Hindlimb muscle (tissue), 1 donor: ENCODE data around the gene BAG5. TPM values are rescaled to one million over a fixed set of nuclear protein-coding genes. Genes with fewer than 3 reads are reported as not detected.
"Not testable (repeated sequence)": the region's sequence is repeated elsewhere in the genome, so short reads cannot be mapped to it uniquely, and the experiment has no call there.

Experiments used
- DNase-seq: peaks from one replicate; pipeline ENCODE4 v3.0.0-alpha.2; 2013
- polyA plus RNA-seq: library from polyadenylated mRNA; unstranded; fragments of 120-200 nt; gene quantifications from one replicate; pipeline ENCODE4 v1.2.1, GENCODE V29; 2013; ENCODE audit not compliant: insufficient read length

BAG5 gene
- polyA plus RNA-seq, 1 donor: 17.8 TPM

DNA sequence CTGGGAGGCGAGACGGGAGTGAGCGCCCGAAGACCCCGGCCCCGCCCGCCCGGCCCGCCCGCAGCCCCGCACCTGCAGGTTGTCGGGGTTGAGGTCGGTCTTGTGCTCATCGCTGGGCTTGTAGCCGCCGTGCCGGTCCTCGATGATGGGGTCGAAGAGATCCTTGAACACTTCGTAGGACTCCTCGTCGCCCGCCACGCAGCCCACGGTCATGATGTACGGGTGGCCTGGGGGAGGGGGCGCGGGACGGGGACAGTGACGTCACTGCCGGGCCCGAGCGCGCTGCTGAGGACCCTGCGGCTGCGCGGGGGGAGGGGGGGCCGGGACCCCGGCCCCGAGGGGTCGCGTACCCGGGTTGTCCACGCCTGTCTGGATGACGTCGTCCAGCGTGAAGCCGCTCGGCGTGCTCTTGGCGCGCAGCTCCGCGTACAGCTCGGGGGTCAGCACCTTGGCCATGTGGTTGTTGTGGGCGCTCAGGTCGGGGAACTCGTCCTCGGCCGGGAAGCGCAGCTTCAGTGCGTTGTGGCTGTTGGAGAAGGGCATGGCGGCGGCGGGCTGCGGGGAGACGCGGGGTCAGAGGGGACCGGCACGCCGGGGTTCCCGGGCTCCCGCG is 40.4 kb downstream of the BAG5 start:
- DNase-seq: no peak

DNA sequence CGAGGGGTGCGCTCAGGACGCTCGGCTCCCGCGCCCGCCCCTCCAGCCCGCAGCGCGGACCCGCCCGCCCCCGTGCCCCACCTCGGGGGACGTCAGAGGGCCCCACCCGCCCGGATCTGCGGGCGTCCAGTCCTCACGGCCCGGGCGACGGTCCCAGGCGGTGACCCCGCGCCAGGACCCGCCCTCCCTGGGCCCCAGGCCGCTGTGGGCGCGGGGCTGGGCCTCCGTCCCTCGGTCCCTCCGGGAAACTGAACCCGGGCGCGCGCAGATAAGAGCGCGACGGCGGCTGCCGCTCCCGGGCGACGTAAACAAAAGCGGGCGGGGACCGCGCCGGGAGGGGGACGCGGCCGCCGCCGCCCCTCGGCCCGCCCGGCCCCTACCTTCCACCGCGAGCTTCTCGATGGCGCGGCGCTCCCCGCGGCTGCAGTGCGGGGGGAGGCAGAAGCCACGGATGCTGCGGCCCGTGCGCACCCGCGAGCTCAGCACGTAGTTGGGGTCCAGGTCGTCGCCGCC is 41.0 kb downstream of the BAG5 start:
- DNase-seq: no peak

DNA sequence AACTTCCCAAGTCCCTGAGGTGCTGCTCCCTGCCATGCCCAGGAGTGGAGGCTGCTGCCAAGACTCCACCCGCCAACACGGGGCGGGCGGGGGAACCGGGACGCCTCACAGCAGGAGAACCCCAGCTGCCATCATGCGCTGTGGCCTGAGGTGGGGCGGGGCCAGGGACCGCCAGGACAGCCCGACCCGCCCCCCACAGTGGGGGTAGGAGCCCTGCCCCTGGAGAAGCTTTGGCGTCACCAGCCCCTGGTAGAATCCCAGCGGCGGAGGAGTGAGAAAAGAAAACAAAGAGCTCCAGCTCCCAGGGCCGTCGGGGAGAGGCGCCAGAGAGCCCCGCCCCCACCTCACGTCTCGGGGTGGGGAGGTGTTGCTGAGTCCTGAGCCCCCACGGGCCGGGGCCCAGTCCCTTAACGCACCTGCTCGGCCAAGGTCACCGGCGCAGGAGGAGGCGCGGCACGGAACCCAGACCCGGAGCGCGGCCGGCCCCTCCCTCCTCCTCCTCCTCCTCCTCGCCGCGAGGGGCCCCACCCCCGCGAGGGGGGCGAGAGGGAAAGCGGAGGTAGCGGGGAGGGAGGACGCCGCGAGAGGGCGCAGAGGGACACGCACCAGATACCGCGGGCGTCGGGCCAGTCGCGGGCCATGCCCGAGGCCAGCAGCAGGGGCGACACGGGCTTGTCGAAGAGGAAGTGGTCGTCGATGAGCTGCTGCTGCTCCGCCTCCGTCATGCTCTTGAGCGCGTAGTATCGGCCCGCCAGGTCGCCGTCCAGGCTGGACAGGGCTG is 41.6 kb downstream of the BAG5 start:
- peak; percentile 67 for DNase-seq

DNA sequence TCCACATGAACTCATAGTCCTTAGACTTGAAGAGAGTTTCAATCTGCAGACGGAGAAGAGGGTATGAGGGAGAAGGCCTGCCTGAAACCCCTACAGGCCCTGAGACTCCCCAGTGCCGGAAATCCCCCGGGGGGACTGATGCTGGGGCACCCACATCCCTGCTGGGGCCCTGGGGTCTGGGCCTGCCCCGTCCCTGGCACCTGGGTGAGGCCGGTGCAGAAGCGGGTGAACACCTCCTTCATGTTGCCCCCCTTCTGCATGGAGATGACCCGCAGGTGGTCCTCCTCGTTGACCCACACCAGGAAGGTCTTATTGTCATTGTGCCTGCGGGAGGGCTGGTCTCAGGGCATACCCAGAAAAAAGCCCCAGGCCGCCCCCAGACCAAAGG is 42.2 kb downstream of the BAG5 start:
- no peak for DNase-seq

DNA sequence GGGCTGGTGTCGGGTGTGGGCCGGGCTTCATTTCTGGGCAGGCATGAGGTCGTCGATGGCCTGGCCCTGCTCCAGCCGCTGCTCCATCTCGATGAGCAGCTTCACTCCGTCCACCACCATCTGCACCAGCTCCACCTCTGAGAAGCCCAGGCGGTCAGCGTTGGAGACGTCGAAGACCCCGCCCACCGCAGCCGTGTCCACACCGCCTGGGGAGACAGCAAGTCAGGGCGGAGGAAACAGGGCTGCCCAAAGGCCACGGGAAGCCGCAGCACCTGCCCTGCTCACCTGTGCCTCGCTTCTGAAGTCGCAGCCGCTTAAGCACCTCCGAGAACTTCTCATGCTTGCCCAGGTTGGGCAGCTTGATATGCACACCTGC is 42.6 kb downstream of the BAG5 start:
- DNase-seq: no peak

DNA sequence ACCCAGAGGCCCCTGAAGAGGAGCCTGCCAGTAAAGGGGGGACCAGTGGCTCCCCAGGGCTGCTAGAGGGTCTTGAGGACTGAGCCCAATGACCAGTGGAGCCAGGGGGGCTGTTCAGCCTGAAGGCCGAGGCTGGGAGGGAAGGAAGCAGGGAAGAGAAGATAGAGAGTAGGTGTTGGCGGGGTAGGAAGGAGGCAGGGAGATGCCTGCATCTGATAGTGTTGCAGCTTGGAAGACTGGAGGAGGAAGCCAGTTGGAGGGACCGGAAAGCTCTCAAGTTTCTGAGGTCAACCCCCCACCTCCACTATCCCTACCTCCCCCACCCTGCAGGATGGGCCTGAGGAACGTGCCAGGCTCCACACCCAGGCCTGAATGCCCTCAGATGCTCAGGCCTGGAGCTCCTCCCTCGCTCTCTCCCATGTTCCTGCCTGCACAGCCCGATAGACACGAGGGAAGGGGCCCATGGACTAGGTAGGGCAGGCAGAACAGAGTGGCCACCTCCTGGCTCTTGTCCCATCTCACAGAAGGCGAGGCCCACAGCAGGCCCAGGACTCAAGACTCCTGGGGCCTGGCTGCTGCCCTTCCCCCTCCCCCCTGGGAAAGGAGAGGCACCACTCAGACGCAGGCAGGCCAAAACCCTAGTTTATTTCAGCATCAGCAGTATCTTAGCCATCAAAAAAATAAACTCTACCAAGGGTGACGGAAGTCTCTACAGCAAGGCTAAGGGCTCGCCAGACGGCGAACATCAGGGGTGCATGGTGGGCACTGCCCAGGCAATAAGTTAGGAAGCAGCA is 43.2 kb downstream of the BAG5 start:
- no peak for DNase-seq

DNA sequence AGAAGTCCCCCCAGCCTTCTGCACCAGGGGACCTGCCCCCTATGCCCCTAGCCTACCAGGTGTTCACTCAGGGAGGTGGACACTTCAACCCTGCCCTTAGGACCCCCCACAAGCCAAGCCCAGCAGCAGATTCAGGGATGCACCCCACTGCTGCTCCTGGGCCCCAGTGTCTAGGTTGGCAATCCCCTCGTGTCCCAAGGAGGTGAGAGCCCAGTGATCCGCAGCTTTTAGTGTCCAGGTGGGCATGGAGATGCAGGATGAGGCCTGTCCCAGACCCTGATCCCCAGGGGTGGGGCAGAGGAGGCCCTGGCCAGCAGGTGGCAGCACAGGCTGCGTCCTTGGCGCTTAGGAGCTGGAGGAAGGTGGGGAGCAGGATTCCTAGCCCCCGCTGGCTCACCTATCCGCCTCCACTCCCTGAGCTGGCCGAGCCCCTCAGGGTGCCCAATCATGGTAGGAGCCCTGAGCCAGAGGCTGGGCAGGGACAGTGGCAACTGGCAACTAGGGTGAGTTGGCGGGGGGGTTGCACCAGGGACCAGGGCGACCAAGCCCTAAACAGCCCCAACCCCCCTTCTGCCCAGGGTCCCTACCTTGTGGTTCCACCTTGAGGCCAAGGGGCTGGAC is 43.9 kb downstream of the BAG5 start:
- DNase-seq: no peak

DNA sequence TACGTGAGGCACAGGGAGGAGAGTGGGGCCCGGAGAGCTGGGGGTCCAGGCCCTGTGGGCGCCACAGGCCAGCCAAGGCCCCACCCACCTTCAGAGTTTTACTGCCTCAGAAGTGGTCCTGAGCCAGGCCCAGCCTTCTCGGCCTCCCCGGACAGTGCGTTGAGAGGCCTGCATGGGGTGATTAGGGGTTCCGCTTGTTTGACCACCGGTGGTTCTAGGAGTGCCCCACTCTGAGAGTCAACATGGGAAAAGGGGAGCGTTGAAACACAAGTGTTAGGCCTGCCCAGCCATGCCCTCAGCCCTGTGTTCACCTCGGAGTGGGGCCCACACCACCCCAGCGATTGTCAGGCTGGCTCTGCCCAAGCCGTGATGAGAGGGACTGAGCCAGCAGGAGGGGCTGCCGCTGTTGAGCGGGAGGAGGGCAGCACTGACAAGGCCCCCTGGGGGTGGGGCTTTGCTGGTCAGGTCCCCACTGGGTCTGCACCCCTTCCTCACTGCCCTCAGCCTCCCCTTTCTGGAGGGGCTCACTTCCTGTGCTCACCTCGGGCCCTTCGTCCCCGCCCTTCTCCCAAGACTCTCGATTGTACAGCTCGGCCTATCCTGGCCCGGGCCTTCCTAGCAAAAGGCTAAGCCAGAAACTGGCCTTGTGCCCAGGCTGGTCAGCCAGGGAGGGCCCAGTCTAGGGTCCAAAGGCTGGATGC is 44.6 kb downstream of the BAG5 start:
- DNase-seq: no peak

DNA sequence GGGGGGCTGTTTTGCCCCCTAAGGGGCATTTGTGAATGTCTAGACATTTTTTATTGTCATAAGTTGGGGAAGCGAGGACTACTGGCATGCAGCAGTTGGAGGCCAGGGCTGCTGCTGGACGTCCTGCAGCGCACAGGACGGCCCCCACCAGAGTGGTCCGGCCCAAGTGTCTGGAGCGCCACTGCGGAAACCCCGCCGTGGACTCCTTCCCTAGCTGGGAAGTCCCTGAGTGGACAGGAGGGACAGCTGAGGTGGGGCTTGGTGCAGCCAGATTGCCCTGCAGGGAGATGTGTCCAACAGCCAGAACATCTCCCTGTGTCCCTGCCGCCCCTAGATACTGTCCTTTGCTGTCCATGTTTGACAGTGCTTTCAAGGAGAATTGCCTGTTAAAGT is 45.3 kb downstream of the BAG5 start:
- no peak for DNase-seq

DNA sequence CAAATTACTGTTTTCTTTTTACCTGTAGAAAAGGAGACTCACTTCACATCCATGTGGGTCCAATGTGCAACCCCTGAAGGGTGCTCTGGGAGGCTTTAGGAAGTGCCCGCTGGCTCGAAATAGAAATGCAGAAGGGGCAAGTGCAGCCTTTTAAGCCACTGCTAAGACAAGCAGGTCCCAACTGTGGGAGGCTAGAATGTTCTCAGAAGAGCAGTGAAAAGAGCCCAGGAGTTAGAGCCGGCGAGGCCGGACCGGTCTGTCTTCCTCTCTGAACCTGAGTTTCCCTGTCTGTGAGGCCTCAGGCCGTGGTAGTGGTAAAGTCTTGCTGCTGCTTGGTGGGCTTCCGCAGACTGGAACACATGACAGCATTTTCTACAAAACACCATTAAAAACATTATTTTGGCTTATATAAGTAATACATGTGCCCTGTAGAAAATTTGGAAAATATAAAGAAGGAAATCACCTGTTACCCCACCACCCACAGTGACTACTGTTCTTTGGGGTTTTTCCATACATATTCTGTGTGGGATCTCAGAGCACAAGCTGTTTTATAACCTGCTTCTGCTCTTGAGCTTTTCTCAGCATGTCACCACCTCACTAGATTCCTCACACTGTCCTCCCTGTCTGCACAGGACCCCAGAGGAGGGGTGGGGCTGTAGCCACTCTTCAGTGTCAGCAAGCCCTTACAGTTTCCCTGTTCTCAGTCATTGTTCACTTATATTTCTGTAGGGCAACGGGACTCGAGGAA is 45.9 kb downstream of the BAG5 start:
- DNase-seq: no peak

DNA sequence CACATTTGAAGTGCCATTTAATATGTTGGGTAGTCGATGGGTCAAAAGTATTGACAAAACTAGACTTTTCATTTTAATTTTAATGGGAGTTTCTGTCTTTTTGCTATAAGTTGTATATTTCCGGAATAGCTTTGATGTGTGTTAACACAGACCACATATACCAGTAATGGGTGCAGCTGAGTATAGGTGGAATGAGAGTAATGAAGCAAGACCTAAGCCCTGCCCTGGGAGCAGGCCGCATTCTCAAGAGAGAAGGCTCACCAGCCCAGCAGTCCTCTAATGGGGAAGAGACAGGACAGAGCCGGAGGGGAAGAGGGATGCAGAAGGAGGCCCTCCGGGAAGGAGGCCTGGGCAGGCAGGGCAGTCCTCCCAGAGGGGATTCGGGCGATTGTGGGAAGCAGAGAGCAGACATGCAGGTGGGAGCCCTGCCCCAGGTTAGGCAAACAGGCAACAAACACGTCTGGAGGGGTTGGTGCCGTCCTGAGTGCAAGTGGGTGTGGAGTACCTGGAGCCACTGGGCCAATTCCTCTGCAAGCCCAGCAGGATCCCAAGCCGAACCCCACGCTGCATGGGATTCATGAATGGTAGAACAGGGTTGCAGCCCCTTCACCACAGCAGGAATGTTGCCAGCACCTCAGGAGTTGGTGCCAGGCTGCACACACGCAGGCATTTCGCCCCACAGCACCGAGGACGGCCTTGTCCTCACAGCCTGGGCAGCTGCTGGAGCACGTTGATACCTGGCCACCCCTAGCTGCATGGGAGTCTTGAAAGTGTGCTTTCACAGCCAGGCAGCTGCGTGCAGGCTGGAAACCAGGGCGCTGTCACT is 47.6 kb downstream of the BAG5 start:
- DNase-seq: no peak

DNA sequence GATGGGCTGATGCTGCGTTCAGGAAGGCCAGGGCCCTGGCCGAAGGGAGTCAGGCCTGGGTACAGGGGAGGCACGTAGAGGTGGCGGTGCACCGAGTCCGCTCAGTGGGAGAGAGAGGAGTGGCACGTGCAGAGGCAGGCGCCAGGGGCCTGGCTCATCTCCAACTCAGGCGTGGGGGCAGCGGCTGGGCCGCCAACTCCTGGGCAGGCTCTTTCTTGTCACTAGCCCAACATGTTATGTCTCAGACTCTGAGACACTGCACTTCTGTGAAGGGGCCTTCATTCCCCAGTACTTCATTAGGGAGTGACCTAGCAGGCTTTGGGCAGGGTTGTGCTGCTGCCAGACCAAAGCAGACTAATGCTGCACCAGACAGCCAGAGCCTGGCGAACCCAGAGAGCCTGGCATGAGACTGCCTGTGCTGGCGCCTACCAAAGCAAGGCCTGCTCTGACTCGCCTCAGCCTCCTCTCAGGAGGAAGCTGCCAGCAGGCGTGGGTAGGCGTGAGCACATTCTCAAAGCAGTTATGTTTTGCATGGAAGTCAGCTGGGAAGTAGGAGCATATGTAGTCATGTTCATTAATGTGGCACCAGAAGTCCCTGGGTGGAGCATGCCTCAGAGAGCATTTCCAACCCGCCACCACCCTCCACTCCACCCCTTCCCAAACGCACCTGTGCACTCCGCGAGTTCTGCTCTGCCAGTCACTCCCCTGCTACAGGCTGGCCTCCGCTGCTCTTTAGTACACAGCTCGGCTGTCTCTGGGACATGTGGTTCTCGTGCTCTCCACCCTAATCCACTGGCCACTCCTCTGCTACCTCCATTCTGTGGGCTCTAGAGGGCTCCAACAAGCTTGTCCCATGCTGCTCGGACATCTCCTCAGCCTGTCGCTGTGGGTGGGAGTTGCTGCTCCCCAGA is 49.5 kb downstream of the BAG5 start:
- no peak for DNase-seq

DNA sequence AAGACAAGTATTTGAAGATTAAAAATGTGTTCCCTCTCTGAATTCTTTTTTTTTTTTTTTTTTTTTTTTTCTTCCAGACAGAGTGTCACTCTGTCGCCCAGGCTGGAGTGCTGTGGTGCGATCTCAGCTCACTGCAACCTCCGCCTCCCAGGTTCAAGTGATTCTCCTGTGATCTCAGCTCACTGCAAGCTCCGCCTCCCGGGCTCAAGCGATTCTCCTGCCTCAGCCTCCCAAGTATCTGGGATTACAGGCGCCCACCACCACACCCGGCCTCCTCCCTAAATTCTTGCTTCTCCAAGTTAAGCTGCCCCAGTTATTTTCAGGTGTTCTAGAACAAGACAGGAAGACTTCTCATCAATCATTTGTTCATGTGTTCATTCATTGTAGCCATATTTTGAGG is 50.3 kb downstream of the BAG5 start:
- DNase-seq: not testable (repeated sequence)

DNA sequence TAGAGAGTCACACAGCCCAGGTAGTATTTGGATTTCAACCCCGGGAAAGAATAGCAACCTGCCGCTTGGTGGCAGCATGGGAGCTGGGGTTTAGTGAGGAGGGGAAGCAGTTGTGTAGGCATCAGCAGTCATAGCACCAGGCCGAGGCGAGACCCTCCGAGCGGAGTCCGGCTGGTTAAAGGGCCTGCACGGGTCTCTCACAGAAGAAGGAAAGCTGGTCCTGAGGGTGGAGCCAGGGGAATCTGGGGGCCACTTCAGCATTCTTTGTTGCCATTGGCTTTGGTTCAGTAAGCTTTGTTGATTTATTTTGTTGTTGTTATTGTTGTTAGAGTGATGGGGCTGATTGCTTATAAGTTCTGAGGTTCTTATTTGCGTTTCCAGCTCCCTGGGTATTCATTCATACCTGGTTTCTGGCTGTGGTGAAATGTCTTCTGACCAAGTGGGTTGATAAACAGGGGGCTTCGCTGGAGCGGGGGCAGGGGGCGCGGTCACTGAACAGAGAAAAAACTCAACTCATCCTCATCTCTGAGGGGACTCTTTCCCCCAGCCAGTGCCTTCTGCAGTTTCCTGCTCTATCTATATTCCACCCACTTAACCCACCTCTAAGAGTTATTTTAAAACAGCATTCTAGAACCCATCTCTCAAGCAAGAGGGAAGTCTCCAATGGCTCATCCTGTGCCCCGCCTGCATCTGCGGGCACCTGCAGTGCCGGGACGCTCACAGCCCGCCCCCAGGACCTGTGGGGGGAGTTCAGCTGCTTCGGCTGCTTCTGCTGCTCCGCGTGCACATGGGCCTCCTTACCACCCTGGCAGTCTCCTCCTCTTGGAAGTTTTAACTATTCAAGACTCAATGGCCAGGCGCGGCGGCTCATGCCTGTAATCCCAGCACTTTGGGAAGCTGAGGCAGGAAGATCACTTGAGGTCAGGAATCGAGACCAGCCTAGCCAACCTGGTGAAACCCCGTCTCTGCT is 51.4 kb downstream of the BAG5 start:
- no peak for DNase-seq

DNA sequence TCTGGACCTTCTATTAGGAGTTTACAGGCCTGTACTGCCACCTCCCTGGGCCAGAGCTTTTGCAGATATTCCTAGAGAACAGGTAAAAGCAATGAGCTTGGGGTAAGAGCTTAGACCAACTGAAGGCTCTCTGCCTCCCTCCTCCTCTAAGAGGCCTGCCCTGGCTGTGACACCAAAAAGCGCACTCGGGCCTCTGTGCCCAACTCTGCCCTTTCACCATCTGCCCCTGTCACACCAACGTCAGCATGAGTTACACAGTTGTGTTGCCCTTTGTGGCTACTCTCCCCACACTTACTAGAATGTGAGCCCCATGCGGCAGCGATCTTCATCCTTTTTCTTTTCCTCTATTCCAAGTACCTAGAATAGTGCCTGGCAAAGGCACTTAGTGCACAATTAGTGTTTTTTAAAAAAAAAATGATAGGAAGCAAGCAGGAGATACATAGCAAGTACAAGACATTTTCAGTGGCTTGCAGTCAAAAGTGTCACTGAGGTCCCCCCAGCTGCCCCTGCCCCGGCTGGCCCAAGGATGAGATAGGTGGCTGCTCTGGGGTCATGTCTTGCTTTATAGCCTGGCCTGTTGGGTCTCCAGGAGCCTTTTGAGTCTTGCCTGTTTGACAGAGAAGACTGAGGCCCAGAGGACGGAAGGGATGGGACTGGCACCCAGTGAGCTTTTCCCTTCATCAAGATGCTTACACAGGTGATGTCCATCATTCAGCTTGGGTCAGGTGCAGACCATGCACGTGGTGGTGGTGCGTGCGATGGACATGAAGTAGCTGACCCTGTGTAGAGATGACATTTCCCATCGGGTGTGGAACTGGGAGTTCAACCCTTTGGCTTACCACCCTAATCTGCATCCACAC is 52.4 kb downstream of the BAG5 start:
- DNase-seq: no peak

DNA sequence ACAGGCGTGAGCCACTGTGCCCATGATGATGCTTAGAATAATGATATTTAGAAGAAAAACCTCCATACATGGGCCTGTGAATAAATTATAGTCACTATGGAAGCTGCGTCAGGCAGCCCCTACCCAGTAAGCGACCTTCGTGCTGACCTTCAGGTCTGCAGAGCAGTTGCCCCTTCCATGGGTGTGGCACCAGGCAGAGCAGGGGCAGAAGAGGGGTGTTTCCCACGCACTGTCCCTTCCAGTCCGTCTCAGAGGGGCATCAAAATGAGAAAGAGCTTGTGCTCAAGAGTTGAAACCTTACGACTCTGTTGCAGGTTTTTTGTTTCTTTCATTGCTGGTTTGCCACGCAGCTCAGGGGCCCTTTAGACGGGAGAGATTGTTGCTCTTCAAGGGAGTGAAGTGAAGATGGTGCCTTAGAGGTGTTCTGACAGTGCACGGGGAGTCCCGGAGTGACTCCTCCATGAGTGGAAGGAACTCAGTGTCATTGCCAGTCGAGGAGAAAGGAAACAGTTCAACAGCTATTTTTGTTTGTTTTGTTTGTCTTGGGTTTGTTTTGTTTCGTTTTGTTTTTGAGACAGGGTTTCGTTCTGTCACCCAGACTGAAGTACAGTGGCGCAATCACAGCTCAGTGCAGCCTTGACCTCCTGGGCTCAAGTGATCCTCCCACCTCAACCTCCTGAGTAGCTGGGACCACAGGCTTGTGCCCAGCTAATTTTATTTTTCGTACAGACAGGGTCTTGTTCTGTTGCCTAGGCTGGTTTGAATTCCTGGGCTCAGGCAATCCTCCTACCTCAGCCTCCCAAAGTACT is 53.7 kb downstream of the BAG5 start:
- no peak for DNase-seq
